HG02840 (cell line): ENCODE results near the gene C15orf62.

Experiments used
- ATAC-seq: cut with Tn5 transposase; IDR thresholded peaks from one replicate; pipeline ENCODE4 v1.9.1; 2021; ENCODE audit warnings: mild to moderate bottlenecking, moderate library complexity, moderate number of reproducible peaks; ENCODE audit not compliant: unreplicated experiment, low FRiP score

C15orf62 gene

GRCh38 chr15:40754883-40755811, 14.6 kb upstream of the C15orf62 start, which contains the start of gene RMDN3:
Gene RMDN3, minus strand, starts transcription at chr15:40755254. Its CDS starts 471 bp downstream, at chr15:40754783.
- peak; percentile 84 for ATAC-seq

DNA sequence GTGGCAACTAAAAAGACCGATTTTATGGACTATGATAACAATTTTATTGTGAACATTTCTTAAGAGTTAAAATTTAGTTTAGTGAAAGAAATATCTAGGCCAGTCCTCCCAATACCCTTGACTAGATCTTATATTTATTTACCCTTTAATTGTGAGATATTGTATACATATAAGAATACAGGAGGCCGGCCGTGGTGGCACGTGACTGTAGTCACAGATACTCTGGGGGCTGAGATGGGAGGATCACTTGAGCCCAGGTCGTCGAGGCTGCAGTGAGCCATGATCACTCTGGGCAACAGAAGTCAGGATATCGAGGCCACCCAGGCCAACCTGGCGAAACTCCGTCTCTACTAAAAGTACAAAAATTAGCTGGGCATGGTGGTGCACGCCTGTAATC, 14.0 kb upstream of the C15orf62 start:
- ATAC-seq, result no peak

- no peak for ATAC-seq
These were observed 12.8 kb upstream of the C15orf62 start for GRCh38 chr15:40756938-40757337.

- ATAC-seq, result no peak
These were observed 9.8 kb upstream of the C15orf62 start for GRCh38 chr15:40759961-40760360.

- no peak for ATAC-seq
These were observed 6.6 kb upstream of the C15orf62 start for GRCh38 chr15:40762919-40763800.

DNA sequence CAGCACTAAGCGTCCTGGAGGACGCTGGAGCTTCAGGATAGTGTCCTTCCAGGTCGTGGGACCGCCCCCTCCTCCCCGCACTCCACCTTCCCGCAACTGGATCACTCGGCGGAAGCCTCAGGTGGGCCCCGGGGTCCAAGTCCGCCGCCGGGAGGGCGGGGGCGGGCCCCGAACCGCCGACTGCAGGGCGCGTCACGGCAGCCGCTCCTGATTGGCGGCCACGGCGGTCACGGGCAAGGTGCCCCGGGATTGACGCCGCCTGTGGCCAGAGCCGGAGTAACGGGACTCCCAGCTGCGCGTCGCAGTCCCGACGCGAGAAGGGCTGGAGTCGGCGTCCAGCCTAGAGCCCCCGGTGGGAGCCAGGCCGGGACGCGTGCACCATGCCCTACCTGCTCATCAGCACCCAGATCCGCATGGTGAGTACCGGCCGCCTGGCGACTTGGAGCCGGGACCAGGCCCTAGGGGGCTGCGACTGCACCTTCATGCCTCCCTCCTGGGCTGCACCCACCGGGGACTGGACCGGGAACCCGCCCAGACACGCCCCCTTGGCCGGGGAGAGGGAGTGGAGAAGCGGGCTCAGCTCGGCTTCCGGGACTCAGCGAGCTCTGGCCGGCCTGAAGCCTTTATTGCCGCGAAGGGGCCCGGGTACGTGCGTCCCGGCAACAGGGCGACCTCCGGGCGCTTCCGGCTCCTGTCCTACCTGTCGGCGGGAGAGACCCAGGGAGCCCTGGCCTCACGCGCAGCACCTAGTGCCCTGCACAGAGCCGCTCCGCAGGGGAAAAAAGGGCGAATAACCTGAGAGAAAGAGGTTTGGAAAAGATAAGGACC, 5.8 kb upstream of the C15orf62 start, which contains the start of gene GCHFR:
GCHFR (plus strand) TSS at position 268 of the 828 bp plus-strand sequence; CDS start at position 381, 113 bp downstream.
- ATAC-seq, result peak; percentile 44

DNA sequence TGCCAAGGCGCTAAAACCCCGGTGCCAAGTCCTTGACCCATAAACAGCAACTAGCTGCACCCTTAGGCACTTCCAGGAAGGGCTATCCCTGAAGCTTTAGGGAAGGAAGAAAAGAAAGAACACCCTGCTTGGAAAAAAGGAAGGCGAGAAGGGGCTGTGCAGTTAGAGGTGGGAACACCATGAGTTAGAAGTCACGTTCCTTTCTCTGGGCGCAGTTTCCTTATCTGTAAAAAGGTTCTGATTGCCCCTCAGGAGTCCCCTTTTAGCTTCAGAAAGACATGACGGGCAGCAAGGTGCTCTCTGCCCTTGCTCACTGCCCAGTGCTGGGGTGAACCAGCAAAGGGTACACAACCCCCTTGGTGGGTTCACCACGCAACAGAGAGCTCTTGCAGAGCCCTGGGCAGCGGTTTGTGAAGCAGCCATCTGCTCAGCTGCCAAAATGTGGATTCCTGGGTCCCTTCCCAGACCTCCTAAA, 5.1 kb upstream of the C15orf62 start:
- ATAC-seq, result no peak

DNA sequence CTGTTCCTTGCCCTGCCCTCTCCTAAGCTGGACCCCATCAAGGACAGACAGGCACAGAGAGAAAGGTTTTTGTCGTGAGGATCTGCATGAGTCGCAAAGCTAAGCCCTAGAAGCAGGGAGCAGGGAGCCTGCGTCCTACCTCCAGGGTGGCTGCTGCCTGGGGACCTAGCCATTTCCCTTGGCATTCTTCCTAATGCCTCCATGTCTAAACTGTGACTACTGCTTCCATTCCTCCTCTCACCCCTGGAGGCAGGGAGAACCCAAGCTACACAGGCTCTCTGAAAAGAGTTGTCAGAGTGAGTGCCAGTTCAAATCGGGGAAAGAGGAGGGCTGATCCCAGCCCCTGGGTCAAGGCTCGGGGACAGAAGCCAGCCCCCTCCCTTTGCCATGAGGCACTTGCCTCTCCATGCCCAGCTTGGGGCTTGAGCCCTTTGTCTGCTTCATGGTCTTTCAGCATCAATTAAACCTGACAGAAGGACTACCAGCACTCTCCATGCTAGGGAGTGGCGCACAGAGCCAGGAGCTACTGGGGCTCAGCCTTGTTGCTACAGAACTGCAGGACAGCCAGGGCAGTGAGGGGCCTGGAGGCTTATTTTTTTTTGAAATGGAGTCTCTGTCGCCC, 3.5 kb upstream of the C15orf62 start:
- ATAC-seq, result no peak

DNA sequence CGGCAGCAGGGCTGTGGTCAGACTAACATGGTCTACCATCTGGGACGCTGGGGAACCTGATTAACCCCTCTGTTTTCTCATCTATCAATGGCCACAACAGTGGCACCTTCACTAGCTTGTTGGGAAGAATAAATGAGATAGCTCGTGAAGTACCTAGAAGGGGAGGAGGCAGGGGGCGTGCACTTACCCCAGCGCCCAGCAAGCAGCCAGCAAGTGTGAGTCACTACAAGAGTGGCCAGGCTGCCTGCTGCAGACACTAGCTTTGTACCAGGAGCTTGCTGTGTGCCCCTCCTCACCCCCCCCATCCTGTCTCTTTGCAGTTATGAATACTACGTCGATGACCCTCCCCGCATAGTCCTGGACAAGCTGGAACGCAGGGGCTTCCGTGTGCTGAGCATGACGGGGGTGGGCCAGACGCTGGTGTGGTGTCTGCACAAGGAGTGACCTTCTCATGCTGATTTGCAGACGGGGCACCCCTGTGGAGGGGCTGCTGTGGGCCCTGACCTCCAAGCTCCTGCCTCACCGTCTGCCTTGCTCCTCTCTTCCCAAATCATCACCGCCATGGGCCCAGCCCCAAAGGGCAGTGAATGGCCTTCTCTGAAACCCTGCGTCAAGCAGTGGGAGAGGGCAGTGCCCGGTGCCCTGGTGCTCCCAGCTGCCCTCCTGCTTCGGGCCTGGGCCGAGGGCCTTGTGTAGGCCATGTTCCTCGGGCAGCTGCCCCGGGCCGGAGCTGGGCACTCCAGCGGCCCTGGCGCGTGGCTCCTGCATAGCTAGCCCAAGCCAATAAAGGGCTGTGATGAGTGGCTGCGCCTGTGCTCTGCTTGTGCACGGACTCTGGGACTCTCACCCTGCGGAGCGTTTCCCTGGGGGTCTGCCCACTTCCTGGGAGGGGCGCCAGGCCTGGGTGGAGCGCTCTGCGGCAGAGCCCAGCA, 2.6 kb upstream of the C15orf62 start:
- no peak for ATAC-seq

DNA sequence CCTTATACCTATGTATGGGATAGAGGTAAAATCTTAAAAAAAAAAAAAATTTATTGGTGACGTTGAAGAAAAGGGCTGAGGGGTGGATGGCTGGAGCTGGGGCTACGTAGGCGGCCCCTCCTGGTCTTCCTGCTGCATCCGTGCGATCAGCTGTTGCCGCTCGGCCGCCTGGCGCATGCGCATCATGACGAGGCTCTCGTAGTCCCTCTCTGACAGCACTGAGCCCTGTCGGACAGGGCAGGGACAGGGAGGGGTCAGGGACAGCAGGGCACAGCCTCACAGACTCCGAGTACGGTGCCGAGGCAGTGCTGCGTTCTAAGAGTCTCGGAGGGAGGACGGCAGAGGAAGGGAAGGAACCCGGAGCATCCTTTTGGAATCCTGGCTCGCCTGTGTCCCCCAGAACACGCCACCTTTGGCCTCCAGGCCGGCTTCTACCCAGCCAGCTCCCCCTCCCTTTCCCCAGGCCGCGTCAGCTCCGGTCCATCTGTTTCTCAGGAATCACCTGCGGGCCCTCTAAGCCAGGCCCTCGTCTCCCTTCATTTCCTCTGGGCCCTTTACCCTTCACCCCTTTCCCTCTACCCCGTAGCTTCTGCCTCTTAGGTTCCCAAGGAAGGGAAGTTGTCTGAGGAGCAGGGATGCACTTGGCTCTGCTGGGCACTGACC, 1.8 kb upstream of the C15orf62 start:
- no peak for ATAC-seq

DNA sequence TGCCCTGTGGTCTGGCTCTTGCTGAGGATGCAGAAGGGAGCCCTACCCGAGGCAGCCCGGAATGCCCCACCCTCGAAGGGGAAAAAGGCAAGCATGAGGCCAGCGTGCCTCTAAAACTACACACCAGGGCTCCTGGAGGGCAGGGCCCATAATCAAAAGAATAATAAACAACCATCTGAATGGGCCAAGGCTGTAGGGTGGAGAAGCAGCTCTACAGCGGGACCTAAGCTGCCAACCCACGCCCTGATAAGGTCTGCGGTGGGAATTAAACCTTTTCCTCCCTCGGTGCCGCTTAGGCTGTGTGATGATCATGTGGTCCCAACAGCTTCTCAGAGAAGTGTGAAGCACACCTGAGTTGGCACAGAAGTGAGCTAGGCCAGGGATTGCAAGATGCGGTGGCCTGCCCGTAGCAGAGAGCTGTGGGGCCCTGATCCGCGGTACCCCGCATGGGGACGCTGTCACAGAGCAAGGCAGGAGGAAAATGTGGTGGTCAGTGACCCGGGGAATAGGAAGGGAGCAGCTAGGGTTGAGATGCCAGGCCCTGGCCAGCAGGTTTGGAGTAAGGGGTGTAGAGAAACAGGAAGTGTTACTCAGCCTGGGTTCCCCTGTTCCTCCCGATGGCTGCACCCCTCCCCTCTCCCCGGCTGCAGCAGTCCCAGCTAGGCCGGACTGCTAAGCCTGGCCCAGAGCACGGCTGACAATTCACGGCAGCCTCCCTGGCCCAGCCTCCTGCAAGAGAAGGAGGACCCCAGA, 1.1 kb upstream of the C15orf62 start:
- no peak for ATAC-seq

DNA sequence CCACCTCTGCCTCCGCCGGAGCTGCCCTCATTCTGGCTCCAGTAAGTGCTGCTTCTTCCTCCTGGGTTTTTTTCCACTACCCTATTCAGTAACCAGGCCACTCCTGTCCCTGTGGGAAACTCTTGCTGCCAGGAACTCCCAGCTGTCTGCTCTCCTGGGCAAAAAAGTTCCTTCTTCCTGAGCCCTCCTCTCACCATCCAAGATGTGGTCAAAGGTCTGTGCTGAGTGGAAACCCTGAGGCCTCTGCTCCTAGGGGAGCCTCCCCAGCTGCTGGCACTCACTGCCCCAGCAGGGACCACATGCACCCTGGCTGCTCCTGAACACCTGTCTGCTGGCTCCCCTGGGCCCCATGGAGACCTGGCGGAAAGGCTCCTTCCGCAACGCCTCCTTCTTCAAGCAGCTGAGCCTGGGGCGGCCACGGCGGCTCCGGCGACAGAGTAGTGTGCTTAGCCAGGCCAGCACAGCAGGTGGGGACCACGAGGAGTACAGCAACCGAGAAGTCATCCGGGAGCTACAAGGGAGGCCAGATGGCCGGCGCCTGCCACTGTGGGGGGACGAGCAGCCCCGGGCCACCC, 454 bp downstream of the C15orf62 start:
- no peak for ATAC-seq

GRCh38 chr15:40771242-40771641, 1.5 kb downstream of the C15orf62 start:
- ATAC-seq, result no peak

- ATAC-seq, result no peak
These were observed 2.2 kb downstream of the C15orf62 start for GRCh38 chr15:40772014-40772413.

DNA sequence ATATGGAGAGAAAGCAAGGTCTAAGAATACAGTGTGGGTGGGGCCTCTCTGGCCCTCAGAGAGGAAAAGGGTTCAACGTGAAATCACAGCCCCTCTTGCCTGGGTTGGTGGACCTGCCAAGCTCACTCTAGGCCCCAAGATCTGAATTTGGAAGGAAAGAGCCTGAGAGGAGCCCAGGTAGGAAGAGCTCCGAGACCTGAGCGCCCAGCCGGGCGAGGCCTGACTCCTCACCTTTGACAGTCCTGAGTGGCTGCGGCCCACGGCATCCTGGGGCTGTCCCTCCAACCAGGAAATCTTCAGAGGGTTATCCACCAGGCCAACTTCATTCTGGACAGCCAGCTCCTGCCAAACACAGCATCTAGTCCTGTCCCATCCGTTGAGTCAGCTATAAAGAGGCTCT, 3.7 kb downstream of the C15orf62 start:
- no peak for ATAC-seq

DNA sequence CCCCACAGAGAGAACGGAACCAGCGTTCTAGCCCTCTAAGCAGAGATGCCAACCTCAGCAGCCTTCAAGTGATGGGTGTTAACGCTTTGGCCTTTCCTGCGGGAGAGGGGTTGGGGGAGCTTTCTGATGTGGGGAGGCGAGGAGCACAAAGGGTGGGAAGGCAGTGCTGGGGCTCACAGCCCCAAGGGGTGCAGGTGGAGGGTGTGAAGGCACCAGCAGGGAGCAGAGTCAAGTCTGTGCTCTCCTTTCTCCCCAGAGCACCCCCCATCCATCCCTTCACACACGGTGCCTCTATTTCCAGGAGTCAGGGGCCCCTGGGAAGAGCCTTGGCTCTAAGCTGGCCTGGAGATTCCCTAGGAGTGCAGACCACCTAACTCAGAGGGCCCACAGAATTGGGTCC, 4.1 kb downstream of the C15orf62 start:
- no peak for ATAC-seq

GRCh38 chr15:40775007-40775406, 5.2 kb downstream of the C15orf62 start:
- no peak for ATAC-seq
